ENCODE results near the gene CC2D1A. TPM values are rescaled to one million over a fixed set of nuclear protein-coding genes. Genes with fewer than 3 reads are reported as not detected.
"Not testable (repeated sequence)": the region's sequence is repeated elsewhere in the genome, so short reads cannot be mapped to it uniquely, and the experiment has no call there.

CC2D1A gene
- total RNA-seq, 1 donor from 2014 or later, result 22.6 TPM

DNA sequence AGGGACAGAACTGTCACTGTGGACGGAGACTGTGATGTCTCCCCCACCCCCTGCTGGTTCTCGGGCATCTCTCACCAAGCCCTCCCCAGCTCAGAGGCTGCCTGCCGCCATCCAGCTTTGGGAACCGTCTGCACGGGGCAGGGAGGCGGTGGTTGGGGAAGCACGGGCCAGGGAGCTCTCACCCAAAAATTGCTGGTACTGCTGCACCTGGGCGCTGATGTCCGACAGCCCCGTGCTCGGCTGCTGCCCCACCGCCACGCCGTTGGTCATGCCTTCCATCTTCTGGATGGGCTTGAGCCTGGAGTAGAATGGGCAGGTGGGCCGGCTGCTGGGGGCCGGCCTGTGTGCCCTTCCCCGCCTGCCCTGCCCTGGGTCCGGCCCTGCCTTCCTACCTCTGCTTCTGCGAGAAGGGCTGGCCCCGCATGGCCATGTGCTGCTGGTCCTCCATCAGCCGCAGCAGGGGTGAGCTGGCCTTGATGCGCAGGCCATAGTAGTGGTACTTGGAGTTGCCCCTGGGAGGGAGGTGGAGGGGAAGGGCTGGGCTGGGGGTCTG lies 62.5 kb downstream of the CC2D1A start:
- no peaks in the 10 kb centered on the region for H3K4me1 Mint-ChIP-seq (ENCODE audit: low read depth, unreplicated experiment)
- H3K27ac Mint-ChIP-seq (ENCODE audit: unreplicated experiment), result no peak overlapping the region
- FAIRE-seq (no peak), DNase-seq (ENCODE audit: low read depth) (no peak)
- H3K9me3 Mint-ChIP-seq (ENCODE audit: unreplicated experiment), result no peaks in the 10 kb centered on the region
- Histone ChIP-seq H3K9me3 (ENCODE audit: insufficient read depth, low read depth, low read length) (no peaks in the 10 kb centered on the region), H2AFZ (ENCODE audit: low read depth, low read length) (no peak overlapping the region), H3K9ac (ENCODE audit: low read length) (no peak overlapping the region), H3K27me3 (ENCODE audit: insufficient read depth, low read length) (no peaks in the 10 kb centered on the region), H3K4me2 (ENCODE audit: low read length) (no peak overlapping the region), H3K79me2 (ENCODE audit: insufficient read depth, low read length) (no peaks in the 10 kb centered on the region), H3K27ac (ENCODE audit: low read depth, low read length) (no peak overlapping the region), H3K4me3 (ENCODE audit: insufficient read depth, low read depth, low read length) (no peak overlapping the region), H3K36me3 (ENCODE audit: insufficient read depth, low read length) (no peaks in the 10 kb centered on the region), H4K20me1 (ENCODE audit: insufficient read depth, low read length) (no peaks in the 10 kb centered on the region), H3K4me1 (ENCODE audit: insufficient read depth, low read length) (no peaks in the 10 kb centered on the region)
- no peaks in the 10 kb centered on the region for H3K27me3 Mint-ChIP-seq (ENCODE audit: low read depth, unreplicated experiment)
- H3K36me3 Mint-ChIP-seq (ENCODE audit: low read depth, unreplicated experiment), result peaks cover 21% of the 10 kb centered on the region
- TF ChIP-seq, protein P1, sequence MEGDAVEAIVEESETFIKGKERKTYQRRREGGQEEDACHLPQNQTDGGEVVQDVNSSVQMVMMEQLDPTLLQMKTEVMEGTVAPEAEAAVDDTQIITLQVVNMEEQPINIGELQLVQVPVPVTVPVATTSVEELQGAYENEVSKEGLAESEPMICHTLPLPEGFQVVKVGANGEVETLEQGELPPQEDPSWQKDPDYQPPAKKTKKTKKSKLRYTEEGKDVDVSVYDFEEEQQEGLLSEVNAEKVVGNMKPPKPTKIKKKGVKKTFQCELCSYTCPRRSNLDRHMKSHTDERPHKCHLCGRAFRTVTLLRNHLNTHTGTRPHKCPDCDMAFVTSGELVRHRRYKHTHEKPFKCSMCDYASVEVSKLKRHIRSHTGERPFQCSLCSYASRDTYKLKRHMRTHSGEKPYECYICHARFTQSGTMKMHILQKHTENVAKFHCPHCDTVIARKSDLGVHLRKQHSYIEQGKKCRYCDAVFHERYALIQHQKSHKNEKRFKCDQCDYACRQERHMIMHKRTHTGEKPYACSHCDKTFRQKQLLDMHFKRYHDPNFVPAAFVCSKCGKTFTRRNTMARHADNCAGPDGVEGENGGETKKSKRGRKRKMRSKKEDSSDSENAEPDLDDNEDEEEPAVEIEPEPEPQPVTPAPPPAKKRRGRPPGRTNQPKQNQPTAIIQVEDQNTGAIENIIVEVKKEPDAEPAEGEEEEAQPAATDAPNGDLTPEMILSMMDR (IDR thresholded peaks at IDR 0.05; ENCODE audit: insufficient read depth, low read depth, low read length), result no peak
- H3K4me3 Mint-ChIP-seq (ENCODE audit: unreplicated experiment), result no peak overlapping the region

DNA sequence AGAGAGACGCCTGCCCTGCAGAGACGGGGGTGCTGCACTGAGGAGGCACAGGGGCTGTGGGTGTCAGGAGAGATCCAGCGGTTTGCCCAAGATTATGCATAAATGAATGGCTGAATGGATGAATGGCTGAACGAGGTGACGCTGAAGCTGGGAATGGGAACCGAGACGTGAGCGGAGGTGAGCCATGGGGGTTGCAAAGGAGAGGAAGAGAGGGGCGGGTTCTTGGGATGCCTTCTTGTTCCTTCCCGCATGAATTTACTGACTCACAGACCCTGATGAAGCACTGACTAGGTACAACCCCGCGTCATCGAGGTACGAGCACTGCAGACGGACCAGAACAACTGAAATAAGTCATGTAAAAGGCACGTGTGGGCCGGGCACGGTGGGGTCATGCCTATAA lies 63.0 kb downstream of the CC2D1A start:
- H3K27me3 ChIP-seq (ENCODE audit: insufficient read depth, low read length), result no peaks in the 10 kb centered on the region
- TF ChIP-seq EZH2 (IDR thresholded peaks at IDR 0.05; ENCODE audit: insufficient read depth, low read length), result no peak
- TF ChIP-seq, protein P1 (IDR thresholded peaks at IDR 0.05; ENCODE audit: insufficient read depth, low read depth, low read length), result no peak
- no peak overlapping the region for H3K27ac ChIP-seq (ENCODE audit: low read depth, low read length)
- no peak for FAIRE-seq
- no peak overlapping the region for H3K9ac ChIP-seq (ENCODE audit: low read length)
- H4K20me1 ChIP-seq (ENCODE audit: insufficient read depth, low read length), result no peaks in the 10 kb centered on the region
- peaks cover 23% of the 10 kb centered on the region for H3K36me3 Mint-ChIP-seq (ENCODE audit: low read depth, unreplicated experiment)
- H3K4me1 ChIP-seq (ENCODE audit: insufficient read depth, low read length), result no peaks in the 10 kb centered on the region
- no peaks in the 10 kb centered on the region for H3K9me3 ChIP-seq (ENCODE audit: insufficient read depth, low read depth, low read length)
- H3K79me2 ChIP-seq (ENCODE audit: insufficient read depth, low read length), result no peaks in the 10 kb centered on the region
- peak overlapping the region; percentile 3 for H3K4me3 Mint-ChIP-seq (ENCODE audit: unreplicated experiment)
- H3K4me3 ChIP-seq (ENCODE audit: insufficient read depth, low read depth, low read length), result no peak overlapping the region
- H3K36me3 ChIP-seq (ENCODE audit: insufficient read depth, low read length), result no peaks in the 10 kb centered on the region
- no peak overlapping the region for H3K4me2 ChIP-seq (ENCODE audit: low read length)
- no peak overlapping the region for H3K27ac Mint-ChIP-seq (ENCODE audit: unreplicated experiment)
- H2AFZ ChIP-seq (ENCODE audit: low read depth, low read length), result no peak overlapping the region
- H3K9me3 Mint-ChIP-seq (ENCODE audit: unreplicated experiment), result no peaks in the 10 kb centered on the region
- H3K27me3 Mint-ChIP-seq (ENCODE audit: low read depth, unreplicated experiment), result no peaks in the 10 kb centered on the region
- DNase-seq (ENCODE audit: low read depth), result no peak
- H3K4me1 Mint-ChIP-seq (ENCODE audit: low read depth, unreplicated experiment), result no peaks in the 10 kb centered on the region

DNA sequence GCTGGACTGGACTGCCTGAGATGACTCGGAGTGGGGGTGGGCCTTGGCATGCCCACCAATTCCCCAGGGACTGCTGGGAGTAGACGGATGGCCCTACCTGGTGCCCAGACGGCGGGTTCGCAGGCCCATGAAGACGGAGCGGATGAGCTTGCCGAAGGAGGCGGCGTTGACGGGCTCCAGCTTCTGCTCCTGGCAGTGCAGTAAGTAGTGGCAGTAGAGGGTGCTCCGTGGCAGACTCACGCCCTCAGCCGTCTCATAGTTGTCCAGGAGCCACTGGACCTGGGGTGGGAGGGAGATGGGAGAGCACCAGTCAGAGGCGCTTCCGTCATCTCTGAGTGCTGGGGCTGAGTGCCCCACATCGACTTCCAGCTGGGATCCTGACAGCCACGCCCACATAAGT lies 63.9 kb downstream of the CC2D1A start:
- no peaks in the 10 kb centered on the region for H4K20me1 ChIP-seq (ENCODE audit: insufficient read depth, low read length)
- H3K4me3 Mint-ChIP-seq (ENCODE audit: unreplicated experiment), result no peak overlapping the region
- no peak overlapping the region for H3K27ac Mint-ChIP-seq (ENCODE audit: unreplicated experiment)
- H2AFZ ChIP-seq (ENCODE audit: low read depth, low read length), result no peak overlapping the region
- H3K27me3 ChIP-seq (ENCODE audit: insufficient read depth, low read length), result no peaks in the 10 kb centered on the region
- no peaks in the 10 kb centered on the region for H3K4me1 ChIP-seq (ENCODE audit: insufficient read depth, low read length)
- peaks cover 23% of the 10 kb centered on the region for H3K36me3 Mint-ChIP-seq (ENCODE audit: low read depth, unreplicated experiment)
- no peaks in the 10 kb centered on the region for H3K9me3 Mint-ChIP-seq (ENCODE audit: unreplicated experiment)
- no peaks in the 10 kb centered on the region for H3K36me3 ChIP-seq (ENCODE audit: insufficient read depth, low read length)
- H3K27ac ChIP-seq (ENCODE audit: low read depth, low read length), result no peak overlapping the region
- H3K4me3 ChIP-seq (ENCODE audit: insufficient read depth, low read depth, low read length), result no peak overlapping the region
- DNase-seq (ENCODE audit: low read depth) (no peak), FAIRE-seq (no peak)
- no peaks in the 10 kb centered on the region for H3K79me2 ChIP-seq (ENCODE audit: insufficient read depth, low read length)
- no peaks in the 10 kb centered on the region for H3K27me3 Mint-ChIP-seq (ENCODE audit: low read depth, unreplicated experiment)
- no peak overlapping the region for H3K9ac ChIP-seq (ENCODE audit: low read length)
- peaks cover 3% of the 10 kb centered on the region for H3K4me1 Mint-ChIP-seq (ENCODE audit: low read depth, unreplicated experiment)
- TF ChIP-seq EZH2 (IDR thresholded peaks at IDR 0.05; ENCODE audit: insufficient read depth, low read length), result no peak
- TF ChIP-seq, protein P1 (IDR thresholded peaks at IDR 0.05; ENCODE audit: insufficient read depth, low read depth, low read length), result no peak
- H3K4me2 ChIP-seq (ENCODE audit: low read length), result no peak overlapping the region
- no peaks in the 10 kb centered on the region for H3K9me3 ChIP-seq (ENCODE audit: insufficient read depth, low read depth, low read length)

DNA sequence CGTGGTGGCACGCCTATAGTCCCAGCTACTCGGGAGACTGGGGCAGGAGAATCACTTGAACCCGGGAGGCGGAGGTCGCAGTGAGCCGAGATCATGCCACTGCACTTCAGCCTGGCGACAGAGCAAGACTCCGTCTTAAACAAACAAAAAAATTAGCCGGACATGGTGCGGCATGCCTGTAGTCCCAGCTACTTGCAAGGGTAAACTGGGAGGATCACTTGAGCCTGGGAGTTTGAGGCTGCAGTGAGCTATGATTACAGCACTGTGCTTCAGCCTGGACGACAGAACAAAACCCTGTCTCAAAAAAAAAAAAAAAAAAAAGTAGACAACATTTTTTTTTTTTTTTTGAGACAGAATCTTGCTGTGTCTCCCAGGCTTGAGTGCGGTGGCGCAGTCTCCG lies 65.9 kb downstream of the CC2D1A start:
- not testable (repeated sequence) for H3K27me3 Mint-ChIP-seq (ENCODE audit: low read depth, unreplicated experiment); H3K79me2 ChIP-seq (ENCODE audit: insufficient read depth, low read length); H3K9ac ChIP-seq (ENCODE audit: low read length); H3K27ac Mint-ChIP-seq (ENCODE audit: unreplicated experiment); H3K4me3 Mint-ChIP-seq (ENCODE audit: unreplicated experiment); H3K4me1 ChIP-seq (ENCODE audit: insufficient read depth, low read length); H3K4me2 ChIP-seq (ENCODE audit: low read length); H3K9me3 ChIP-seq (ENCODE audit: insufficient read depth, low read depth, low read length); H3K4me1 Mint-ChIP-seq (ENCODE audit: low read depth, unreplicated experiment); H3K27ac ChIP-seq (ENCODE audit: low read depth, low read length); DNase-seq (ENCODE audit: low read depth); FAIRE-seq; H2AFZ ChIP-seq (ENCODE audit: low read depth, low read length); H3K9me3 Mint-ChIP-seq (ENCODE audit: unreplicated experiment); H3K27me3 ChIP-seq (ENCODE audit: insufficient read depth, low read length); H3K4me3 ChIP-seq (ENCODE audit: insufficient read depth, low read depth, low read length); H3K36me3 ChIP-seq (ENCODE audit: insufficient read depth, low read length); H4K20me1 ChIP-seq (ENCODE audit: insufficient read depth, low read length)
- H3K36me3 Mint-ChIP-seq (ENCODE audit: low read depth, unreplicated experiment), result peaks cover 27% of the 10 kb centered on the region

Measured in astrocyte (in vitro differentiated cells and primary cell).